ENCODE results near the gene OPN4. TPM values are rescaled to one million over a fixed set of nuclear protein-coding genes. Genes with fewer than 3 reads are reported as not detected.

OPN4 gene
- total and polyA plus RNA-seq, 2 experiments from 2014 or later: not detected

DNA sequence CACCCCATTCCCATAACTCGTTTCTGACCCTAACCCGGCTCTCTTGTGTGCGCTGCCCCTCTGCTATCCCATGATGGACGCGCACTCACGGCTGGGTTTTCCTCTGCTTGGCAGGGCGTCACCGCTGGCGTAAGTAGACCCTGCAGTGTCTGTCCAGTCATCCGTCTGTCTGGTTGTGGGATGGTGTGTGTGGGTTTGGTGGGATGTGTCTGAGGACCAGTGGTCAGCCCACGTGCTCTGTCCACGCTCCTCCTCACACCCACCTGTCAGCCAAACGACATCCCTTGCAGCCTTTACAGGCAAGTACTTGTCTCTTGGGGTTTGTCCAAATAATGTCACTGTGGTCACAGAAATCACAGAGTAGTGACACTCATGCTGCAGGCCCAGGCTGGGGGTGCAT is 34.8 kb downstream of the OPN4 start:
- Histone ChIP-seq H3K36me3 (ENCODE audit: low read depth) (no peaks in the 10 kb centered on the region), H3K9ac (no peak overlapping the region), H3K9me3 (ENCODE audit: low read depth) (no peaks in the 10 kb centered on the region), H4K20me1 (ENCODE audit: insufficient read depth) (no peaks in the 10 kb centered on the region), H3K4me3 (no peak overlapping the region), H3K79me2 (ENCODE audit: insufficient read depth) (no peaks in the 10 kb centered on the region), H3K4me1 (ENCODE audit: insufficient read depth) (peaks cover 15% of the 10 kb centered on the region), H3F3A (ENCODE audit: insufficient read depth) (peaks cover 4% of the 10 kb centered on the region; the same call in 1 of the 2 replicates), H2AFZ (peak overlapping the region; percentile 64), H3K27me3 (replicated peaks; ENCODE audit: insufficient read depth) (no peaks in the 10 kb centered on the region), H3K9me2 (ENCODE audit: insufficient read depth) (no peaks in the 10 kb centered on the region), H3K4me2 (ENCODE audit: unreplicated experiment) (no peak overlapping the region), H3K27ac (no peak overlapping the region)
- in situ Hi-C loops (cut with MboI): no loop called here
- no peak for TF ChIP-seq EZH2phosphoT487 (IDR thresholded peaks at IDR 0.05; ENCODE audit: insufficient read depth, low read depth)
- 83 to 88% methylated on average over 9 to 13 of the region's 13 CpGs for WGBS, 2 experiments (ENCODE audit: low coverage in 1 of 2, low lambda C conversion rate in 2 of 2, missing lambda C conversion rate in 2 of 2)
- DNase-seq: no peak

GRCh38 chr10:86690231-86690630 is 35.9 kb downstream of the OPN4 start:
- DNase-seq: no peak
- H3K9ac ChIP-seq: no peak overlapping the region
- no peaks in the 10 kb centered on the region for H3K79me2 ChIP-seq (ENCODE audit: insufficient read depth)
- H3K9me3 ChIP-seq (ENCODE audit: low read depth): no peaks in the 10 kb centered on the region
- no peak overlapping the region for H3K4me2 ChIP-seq (ENCODE audit: unreplicated experiment)
- no peaks in the 10 kb centered on the region for H3K9me2 ChIP-seq (ENCODE audit: insufficient read depth)
- peaks cover 15% of the 10 kb centered on the region for H3K4me1 ChIP-seq (ENCODE audit: insufficient read depth)
- H3K27ac ChIP-seq: no peak overlapping the region
- in situ Hi-C loops (cut with MboI): no loop called here
- H3F3A ChIP-seq (ENCODE audit: insufficient read depth): peaks cover 4% of the 10 kb centered on the region; the same call in 1 of the 2 replicates
- no peaks in the 10 kb centered on the region for H3K36me3 ChIP-seq (ENCODE audit: low read depth)
- no peak for TF ChIP-seq EZH2 (IDR thresholded peaks at IDR 0.05; ENCODE audit: insufficient read depth, poor library complexity, severe bottlenecking)
- TF ChIP-seq EZH2phosphoT487 (IDR thresholded peaks at IDR 0.05; ENCODE audit: insufficient read depth, low read depth): no peak
- H3K4me3 ChIP-seq: no peak overlapping the region
- no peak overlapping the region for H2AFZ ChIP-seq
- 81 to 83% methylated on average over 5 of the region's 5 CpGs for WGBS, 2 experiments (ENCODE audit: low coverage in 1 of 2, low lambda C conversion rate in 2 of 2, missing lambda C conversion rate in 2 of 2)
- no peaks in the 10 kb centered on the region for H4K20me1 ChIP-seq (ENCODE audit: insufficient read depth)
- H3K27me3 ChIP-seq (replicated peaks; ENCODE audit: insufficient read depth): no peaks in the 10 kb centered on the region

- in situ Hi-C loops (cut with MboI): no loop called here
- 84 to 87% methylated on average over 3 of the region's 3 CpGs for WGBS, 2 experiments (ENCODE audit: low coverage in 1 of 2, low lambda C conversion rate in 2 of 2, missing lambda C conversion rate in 2 of 2)
These were observed 36.3 kb downstream of the OPN4 start for GRCh38 chr10:86690657-86691084.

GRCh38 chr10:86691333-86692022 is 37.1 kb downstream of the OPN4 start:
- Histone ChIP-seq H3K4me2 (ENCODE audit: unreplicated experiment) (no peak overlapping the region), H3K9me2 (ENCODE audit: insufficient read depth) (no peaks in the 10 kb centered on the region), H3K9ac (no peak overlapping the region), H2AFZ (no peak overlapping the region), H3K27ac (no peak overlapping the region), H4K20me1 (ENCODE audit: insufficient read depth) (no peaks in the 10 kb centered on the region), H3K4me1 (ENCODE audit: insufficient read depth) (peaks cover 15% of the 10 kb centered on the region), H3F3A (ENCODE audit: insufficient read depth) (peaks cover 4% of the 10 kb centered on the region; the same call in 1 of the 2 replicates), H3K27me3 (replicated peaks; ENCODE audit: insufficient read depth) (no peaks in the 10 kb centered on the region), H3K79me2 (ENCODE audit: insufficient read depth) (no peaks in the 10 kb centered on the region), H3K4me3 (no peak overlapping the region), H3K36me3 (ENCODE audit: low read depth) (no peaks in the 10 kb centered on the region), H3K9me3 (ENCODE audit: low read depth) (no peaks in the 10 kb centered on the region)
- 89 to 91% methylated on average over 14 of the region's 14 CpGs for WGBS, 2 experiments (ENCODE audit: low coverage in 1 of 2, low lambda C conversion rate in 2 of 2, missing lambda C conversion rate in 2 of 2)
- in situ Hi-C loops (cut with MboI): no loop called here
- DNase-seq: no peak
- no peak for TF ChIP-seq EZH2 (IDR thresholded peaks at IDR 0.05; ENCODE audit: insufficient read depth, poor library complexity, severe bottlenecking)
- TF ChIP-seq EZH2phosphoT487 (IDR thresholded peaks at IDR 0.05; ENCODE audit: insufficient read depth, low read depth): no peak

More at GRCh38 chr10:86690657-86691084, 36.3 kb downstream of the OPN4 start:
- Histone ChIP-seq H3K79me2 (ENCODE audit: insufficient read depth) (no peaks in the 10 kb centered on the region), H3K27me3 (replicated peaks; ENCODE audit: insufficient read depth) (no peaks in the 10 kb centered on the region), H3K9ac (no peak overlapping the region), H3F3A (ENCODE audit: insufficient read depth) (peaks cover 4% of the 10 kb centered on the region; the same call in 1 of the 2 replicates), H3K4me2 (ENCODE audit: unreplicated experiment) (no peak overlapping the region), H3K4me1 (ENCODE audit: insufficient read depth) (peaks cover 15% of the 10 kb centered on the region), H4K20me1 (ENCODE audit: insufficient read depth) (no peaks in the 10 kb centered on the region), H3K27ac (no peak overlapping the region), H2AFZ (no peak overlapping the region), H3K4me3 (no peak overlapping the region), H3K9me2 (ENCODE audit: insufficient read depth) (no peaks in the 10 kb centered on the region), H3K9me3 (ENCODE audit: low read depth) (no peaks in the 10 kb centered on the region), H3K36me3 (ENCODE audit: low read depth) (no peaks in the 10 kb centered on the region)
- TF ChIP-seq EZH2phosphoT487 (IDR thresholded peaks at IDR 0.05; ENCODE audit: insufficient read depth, low read depth) (no peak), EZH2 (IDR thresholded peaks at IDR 0.05; ENCODE audit: insufficient read depth, poor library complexity, severe bottlenecking) (no peak)
- no peak for DNase-seq
